ENCODE measurements around the gene TAF1A.

The TAF1A gene

DNA sequence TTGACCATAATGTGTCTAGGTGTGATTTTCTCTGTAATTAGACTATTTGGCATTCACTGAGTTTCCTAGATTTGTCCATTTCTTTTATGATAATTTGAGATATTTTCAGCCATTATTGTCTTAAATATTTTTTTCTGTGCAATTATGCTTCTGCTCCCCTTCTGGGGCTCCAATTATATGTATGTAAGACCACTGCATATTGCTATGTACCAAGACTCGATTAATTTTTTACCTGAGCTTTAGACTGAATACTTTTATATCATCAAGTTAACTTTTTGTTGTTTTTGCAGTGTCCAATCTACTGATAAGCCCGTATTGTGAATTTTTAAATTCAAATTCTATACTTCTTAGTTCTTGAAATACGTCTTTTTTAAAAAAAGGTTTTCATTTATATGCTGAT, 5.1 kb upstream of the TAF1A start:
- DNase-seq = no peak

DNA sequence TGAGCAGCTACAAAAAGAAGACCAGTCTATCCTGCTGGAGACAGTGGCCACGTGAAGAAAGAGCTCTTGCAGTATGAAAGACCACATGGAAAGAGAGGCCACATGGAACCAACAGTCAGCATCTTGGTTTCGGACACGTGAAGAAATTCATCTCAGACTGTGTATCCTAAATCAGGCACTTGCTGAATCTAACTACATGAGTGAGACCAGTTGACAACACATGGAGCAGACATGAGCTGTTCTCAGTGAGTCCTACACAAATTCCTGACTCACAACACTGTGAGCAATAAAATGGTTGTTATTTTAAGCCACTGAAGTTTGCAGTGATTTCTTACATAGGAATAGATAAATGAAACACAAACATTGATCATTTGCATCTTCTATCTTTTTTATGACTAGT, 2.4 kb upstream of the TAF1A start:
- no peak for DNase-seq

DNA sequence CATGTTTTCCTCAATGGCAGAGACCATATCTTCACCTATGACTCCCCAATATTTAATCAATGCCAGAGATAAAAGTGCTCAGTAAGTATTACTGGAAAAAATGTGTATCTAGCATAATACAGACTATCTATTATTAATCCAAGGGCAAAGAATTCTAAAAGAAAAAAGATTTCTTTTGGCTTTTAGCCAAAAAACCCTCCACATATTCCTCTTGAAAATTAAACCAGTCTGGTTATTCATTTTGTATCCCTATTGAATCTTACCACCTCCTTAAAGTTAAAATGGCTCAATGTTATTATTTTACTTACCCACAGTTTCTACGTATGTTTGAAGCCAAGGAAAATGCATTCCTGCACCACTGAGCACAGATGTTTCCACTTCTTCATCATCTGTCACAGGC, 1.6 kb downstream of the TAF1A start:
- no peak for DNase-seq

DNA sequence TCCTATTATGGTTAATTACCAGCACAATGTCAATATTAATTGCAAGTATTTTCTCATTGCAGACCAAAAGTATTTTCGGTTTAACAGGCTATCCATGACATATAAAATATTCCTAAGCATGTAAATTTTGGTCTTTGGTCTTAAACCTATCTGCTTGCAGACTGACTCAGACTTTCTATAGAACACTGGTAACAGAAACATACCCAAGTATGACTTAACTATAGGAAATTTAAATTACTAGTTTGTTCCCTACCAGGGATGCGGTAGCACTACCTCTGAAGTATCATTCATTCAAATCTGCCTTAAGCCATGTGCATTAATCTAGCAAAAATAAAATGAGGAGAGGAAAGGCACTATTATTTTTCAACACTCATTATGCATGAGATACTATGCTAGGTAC, 2.9 kb downstream of the TAF1A start:
- no peak for DNase-seq

DNA sequence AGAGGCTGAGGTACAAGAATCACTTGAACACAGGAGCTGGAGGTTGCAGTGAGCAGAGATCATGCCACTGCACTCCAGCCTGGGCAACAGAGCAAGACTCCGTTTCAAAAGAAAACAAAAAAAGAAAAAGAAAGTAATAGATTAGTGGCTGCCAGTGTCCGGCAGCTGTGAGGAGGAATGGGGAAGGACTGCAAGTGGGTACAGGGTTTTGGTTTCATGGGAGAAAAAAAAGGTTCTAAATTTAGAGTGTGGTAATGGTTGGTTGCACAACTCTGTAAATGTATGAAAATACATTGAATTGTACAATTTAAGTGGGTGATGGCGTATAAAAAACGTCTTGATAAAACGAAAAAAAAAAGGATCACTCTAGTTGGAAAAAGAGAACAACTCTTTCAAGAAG, 6.7 kb downstream of the TAF1A start:
- DNase-seq = no peak

DNA sequence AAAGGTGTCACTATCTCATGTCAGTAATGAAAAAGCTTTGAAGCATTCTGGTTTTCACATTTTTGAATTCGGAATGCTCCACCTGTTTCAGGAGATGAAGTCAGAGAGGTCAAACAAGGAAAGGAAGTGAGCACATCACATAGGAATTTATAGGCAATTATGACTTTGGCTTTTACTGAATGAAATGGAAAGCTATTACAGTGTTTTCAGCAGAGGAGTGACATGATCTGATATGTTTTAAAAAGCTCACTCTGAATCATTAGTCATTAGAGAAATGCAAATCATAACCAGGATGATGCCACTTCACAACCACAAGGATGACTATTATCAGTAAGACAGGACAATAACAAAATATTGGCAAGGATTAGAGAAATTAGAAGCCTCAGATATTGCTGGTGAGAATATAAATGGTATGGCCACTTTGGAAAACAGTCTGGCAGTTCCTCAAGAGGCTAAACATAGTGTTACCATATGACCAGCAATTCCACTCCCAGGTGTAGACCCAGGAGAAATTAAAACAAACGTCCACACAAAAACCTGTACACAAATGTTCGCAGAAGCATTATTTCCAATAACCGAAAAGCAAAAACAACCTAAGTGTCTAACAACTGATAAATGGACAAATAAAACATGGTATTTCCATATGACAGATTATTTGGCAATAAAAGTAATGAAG, 7.5 kb downstream of the TAF1A start:
- DNase-seq = no peak

DNA sequence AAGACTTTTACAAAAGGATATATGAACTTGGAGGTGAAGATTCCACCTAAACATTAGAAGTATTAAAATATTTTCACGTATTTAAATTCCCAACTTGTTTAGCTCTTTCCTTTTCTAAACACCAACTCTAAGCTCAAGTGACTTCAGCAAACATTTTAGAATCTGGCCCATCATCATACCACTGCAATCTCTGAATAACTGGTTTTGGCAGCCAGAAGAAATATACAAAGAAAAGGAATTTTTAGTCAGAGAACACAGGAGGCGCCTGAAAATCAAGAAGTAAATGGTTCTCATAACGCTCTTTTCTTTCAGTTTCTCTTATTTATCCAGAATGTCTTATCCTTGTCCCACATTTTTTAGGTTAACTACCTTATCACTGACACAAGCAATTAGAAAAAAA, 10.4 kb downstream of the TAF1A start:
- DNase-seq = no peak

DNA sequence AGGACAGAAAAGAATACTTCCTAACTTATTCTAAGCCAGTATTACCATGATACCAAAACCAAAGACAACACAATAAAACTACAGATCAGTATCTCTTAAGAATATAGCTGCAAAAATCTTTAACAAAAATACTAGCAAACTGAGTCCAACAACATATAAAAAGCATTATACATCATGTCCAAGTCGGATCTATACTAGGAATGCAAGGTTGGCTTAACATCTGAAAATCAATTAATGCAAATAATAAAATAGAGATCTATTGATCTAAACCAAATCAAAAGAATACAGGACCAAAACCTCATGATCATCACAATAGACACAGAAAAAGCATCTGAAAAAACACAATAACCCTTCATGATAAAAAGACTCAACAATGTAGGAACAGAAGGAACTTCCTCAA, 18.9 kb downstream of the TAF1A start:
- DNase-seq = no peak

DNA sequence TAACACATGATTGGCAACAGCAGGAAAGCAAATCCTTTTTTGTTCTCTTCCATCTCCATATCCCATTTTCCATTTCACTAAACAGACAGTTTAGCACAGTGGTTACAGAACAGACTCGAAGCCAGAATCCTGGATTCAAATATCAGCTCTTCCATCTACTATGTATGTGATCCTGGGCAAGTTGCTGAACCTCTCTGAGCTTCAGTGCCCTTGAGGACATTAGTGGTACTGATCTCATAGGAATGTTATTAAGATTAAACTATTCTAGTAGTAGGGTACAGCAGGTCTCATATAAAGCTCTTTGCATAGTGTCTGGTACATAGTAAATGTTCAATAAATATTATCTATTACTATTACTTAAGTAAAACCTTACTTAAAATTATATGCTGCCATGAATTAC, 28.1 kb downstream of the TAF1A start:
- DNase-seq = no peak

DNA sequence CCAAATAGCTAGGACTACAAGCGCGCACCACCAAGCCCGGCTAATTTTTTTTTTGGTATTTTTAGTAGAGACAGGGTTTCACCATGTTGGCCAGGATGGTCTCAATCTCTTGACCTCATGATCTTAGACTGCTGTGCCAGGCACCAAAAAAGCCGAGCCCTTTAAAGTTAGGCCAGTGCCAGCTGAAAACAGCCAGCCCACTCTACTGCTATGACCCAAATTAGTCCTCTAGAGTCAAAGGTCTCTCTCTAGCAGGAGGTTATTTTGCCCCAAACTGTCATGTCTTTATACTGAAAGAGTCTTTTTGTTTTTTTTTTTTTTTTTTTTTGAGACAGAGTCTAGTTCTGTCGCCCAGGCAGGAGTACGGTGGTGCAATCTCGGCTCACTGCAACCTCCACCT, 32.2 kb downstream of the TAF1A start:
- no peak for DNase-seq

DNA sequence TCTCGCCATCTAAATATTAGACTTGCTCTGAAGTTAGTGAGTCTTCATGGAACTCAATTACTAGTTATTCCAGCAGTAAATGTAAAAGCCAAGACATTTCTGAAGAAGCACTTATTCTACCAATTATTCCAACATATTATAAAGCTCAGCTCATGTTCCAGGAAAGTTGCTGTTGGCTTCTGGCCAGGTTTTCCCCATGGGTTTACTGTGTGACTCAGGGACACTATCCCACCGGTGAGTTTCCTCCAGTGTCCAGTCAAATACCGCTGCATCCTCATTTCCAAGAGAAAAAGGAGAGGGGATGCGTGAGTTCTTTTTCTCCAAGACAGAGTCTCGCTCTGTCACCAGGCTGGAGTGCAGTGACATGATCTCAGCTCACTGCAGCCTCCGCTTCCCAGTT, 32.6 kb downstream of the TAF1A start:
- no peak for DNase-seq

DNA sequence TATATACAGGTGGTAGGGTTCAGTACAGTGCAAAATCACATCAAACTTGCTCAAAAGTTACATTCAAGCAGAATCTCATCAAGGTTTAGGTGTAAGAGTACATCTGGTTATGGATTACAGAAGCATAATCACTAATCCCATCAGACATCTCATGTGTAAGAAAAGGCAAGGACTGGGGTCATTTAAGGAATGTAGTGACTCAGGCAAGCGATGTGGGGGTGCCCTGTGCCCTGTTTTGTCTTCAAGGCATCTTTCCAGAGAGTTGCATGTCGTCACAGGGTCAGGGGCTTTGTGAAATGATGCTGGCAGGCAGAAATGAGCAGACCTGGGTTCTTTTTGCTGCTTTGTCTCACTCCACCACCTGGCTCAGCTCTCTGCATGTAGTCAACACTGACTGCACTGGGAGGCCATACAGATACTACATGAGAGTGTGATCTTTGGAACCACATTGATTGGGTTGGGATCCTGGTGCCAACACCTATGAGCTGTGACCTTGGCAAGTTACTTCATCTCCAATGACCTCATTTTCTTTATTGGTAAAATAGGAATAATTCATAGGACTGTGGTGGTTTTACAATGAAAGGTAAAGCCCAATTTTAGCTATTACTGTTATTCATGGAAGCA, 33.6 kb downstream of the TAF1A start:
- no peak for DNase-seq

DNA sequence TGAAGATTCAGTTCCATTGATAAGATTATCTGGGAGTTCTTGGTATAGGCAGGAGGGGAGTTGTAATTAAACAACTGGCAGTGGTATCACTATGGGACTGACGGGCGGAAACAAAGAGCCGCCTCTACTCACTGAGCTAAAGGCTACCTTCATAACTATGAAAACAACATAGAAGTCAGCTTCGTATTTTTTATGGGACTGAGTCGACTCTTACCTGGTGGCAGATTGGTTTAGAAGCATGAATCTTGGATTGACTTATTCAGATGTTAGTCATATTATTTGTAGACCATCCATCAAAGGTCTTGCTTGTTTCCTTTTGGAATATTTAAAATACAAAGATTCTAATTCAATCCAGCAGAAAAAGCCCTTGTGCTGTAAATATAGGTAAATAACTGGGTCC, 35.6 kb downstream of the TAF1A start:
- DNase-seq = no peak

DNA sequence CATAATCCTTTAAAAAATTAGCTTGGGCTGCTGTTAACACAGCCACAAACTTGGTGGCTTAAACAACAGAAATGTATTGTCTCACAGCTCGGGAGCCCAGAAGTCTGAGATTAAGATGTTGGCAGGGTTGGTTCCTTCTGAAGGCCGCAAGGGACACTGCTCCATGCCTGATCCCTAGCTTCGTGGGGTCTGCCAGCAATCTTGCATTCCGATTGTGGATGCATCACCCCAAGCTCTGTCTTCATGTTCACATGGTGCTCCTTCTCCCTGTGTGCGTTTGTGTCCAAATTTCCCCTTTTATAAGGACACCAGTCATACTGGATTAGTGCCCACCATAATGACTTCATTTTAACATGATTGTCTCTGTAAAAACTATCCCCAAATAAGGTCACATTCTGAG, 36.9 kb downstream of the TAF1A start:
- no peak for DNase-seq

DNA sequence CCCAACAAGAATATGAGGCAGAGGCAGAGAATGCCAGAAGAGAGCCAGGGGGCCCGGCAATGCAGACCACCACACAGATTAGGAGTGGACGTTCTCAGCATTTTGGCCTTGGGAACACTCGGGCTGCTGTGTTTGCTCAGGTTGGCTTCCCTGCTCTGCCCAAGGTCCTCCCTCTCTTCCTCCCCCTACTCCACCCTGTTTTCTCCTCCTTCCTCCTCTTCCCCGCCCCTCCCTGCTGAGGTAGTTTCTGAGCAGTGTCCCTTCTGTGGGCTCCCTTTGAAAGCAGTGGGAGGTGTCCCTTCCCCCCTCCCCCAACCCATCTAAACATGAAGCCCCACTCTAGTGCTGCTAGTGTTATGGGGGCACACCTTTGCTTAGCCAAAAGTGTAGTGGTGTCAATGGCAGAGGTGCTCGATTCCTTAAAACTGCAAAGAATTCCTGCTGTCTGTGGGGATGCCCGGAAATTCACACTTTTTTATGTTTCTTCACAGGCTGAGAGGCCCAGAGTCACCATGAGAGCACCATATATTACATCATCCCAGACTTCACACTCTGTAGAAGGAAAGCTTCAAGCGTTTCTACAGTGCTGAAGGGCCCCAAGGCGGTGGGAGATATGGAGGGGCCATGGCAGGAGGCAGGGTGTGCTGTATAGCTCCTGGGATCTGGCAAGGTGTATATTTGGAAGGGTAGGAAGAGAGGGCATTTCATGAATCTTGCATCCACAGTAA, 41.6 kb downstream of the TAF1A start, which contains the start of gene HHIPL2:
Gene HHIPL2 (minus strand): TSS at position 161 of the 728 bp plus-strand sequence. CDS start 60 bp downstream, at position 101.
- DNase-seq = no peak

DNA sequence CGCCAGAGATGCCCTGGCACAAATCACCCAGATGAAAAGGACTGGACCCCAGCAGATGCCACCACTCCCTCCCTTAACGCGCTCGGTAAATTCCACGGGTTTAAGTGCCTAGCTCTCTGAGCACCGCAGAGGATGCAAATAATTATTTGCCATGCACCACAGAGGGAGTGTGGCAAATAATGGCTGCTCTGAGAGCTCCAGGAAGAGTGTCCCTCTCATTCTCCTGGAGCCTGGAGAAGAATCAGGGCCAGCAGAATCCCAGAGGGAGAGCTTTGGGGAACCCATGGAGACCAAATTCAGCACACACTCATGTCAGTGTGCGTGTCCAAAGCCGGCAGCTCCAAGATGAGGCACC, 42.5 kb downstream of the TAF1A start:
- no peak for DNase-seq

DNA sequence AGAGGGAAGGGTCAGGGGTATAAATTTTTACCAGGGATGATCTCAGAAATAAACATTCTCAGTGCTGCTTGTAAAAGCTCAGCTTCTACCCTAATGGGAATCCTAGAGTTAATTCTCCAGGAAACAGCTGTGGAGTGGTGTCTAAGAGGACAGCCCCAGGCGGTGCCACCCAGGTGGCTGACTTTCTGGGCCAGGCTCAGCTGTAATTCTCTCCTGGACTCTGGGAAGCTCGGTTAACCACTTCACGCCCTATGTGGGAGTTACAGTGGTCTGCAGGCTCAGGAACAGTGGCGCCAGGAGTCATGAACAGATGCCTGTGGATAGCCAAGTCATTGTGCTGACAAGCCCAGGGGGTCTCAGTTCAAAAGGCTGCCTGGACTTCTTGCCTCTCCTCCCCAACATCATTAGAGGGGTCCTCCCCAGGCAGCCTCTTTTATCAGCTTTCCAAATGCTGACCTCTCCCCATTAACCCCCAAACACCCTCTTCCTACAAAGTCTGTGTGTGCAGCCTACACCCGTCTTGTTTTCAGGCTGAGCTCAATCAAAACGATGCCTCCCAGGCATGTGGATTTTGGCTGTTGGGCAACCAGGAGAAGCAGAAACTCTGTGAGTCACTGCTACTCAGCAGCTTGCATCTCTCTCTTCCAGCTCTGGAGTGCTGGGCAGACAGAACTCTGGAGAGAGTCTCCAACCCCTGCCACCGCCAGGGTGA, 43.0 kb downstream of the TAF1A start:
- peak; percentile 31 for DNase-seq

DNA sequence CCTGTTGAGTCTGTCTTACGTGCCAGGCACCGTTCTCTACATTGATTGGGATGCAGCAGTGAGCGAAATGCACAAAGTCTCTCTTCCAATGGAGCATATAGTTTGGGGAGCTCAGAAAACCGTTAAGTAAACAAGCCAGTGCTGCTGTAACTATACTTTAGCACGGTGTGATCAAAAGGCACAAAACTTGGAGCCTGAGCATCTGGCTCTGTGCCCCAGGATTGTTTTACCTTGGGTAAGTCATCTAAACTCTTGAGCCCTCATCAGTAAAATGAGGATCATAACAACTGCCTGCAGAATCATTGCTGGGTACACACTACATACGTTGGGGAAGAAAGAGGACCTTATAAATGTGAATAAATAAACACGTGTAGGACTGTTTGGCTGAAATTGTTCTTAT, 43.6 kb downstream of the TAF1A start:
- DNase-seq = no peak

DNA sequence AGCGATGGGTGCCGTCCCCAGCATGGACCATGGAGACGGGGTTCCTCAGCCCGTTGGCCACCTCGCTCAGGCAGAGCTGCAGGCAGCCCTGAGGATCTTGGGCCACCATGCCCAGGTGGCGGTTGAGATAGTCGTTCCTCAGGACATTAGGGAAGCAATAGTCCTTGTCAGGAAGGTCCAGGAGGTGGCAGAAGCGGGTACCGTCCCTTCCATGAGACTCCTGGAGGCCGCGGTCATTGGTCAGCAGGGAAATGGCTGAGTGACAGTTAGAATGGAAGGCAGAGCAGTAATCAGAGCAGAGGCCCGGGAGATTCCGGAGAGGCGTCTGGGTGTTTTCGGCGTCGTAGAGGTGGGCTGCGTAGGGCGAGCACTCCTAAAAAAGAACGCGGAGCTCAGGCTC, 45.9 kb downstream of the TAF1A start:
- DNase-seq = no peak

DNA sequence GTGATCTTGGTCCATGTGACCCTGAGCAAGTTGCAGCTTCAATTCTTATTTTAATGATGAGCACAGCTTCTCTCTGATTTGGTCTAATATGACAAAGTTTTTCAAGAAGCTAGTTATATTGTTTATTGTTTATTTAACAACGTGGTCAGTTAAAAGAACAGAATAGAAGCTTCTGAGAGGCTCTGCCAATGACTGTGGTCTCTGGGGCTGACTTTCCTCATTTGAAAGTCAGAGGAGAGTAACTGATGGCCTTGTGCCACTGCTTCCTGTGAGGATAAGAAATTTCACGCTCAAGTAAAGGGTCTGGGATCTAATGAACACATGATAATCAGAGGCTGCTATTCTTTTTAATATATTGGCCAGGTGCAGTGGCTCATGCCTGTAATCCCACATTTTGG, 49.1 kb downstream of the TAF1A start:
- DNase-seq = no peak

DNA sequence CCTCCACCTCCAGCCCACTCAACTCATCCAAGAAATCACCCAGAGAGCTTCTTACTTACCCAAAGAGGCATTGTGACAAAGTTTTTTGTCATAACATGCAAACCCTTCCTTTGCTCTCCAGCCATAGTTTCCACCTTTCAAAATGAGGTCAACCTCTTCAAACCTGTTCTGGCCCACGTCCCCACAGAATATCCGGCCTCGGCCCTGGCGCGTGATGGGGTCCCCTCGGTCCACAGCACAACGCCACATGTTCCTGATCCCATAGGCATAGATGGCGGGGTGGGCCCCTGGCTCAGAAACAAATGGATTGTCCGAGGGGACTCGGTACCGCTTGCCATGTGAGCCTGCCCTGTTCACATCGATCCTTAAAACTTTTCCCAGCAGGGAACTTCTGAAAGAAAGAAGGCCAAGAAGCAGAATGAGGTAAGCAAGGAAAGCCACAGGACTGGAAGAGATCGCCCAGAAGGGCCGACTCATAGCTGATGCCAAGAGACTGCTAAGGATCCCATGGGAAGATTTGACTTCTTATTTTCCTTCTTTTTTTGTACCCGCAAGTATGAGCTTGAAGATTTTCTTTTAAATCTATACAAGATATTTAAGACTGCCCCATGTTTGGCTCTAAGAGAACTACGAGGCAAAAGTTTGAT, 49.7 kb downstream of the TAF1A start:
- DNase-seq = no peak

DNA sequence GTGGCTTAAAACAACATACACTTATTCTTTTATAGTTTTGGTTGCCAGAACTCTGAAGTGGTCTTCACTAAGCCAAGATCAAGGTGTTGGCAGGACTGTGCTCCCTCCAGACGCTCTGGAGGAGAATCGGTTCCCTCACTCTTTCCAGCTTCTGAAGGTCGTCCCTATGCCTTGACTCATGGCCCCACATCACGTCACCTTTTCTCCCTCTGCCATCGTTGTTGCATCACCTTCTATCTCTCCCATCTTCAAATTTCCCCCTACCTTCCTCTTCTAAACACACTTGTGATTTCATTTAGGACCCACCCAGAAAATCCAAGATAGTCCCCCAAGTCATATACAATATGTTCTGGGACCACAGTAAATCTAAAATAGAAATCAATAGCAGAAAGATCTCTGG, 54.3 kb downstream of the TAF1A start:
- no peak for DNase-seq

DNA sequence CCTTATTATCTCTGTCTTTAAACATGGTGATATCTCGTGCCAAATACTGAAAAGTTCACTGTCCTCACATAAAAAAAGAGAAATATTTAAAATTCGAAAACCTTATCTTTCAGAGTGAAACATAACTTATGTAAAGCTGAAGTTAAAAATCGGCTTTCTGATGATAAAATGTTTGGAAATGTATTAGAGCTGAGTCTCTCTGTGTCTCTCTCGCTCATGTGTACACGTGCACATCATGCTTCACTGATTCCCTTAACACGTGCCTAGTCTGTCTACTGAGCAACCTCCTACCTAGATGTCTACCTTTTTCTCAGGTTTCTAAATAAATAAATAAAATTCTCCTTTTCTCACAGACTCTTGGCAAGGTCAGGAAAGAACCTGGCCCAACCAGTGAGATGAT, 58.9 kb downstream of the TAF1A start:
- DNase-seq = no peak
